ENCODE data around the gene MN1.

The MN1 gene

GRCh38 chr22:27752771-27753170, 48.8 kb downstream of the MN1 start:
- no peak for DNase-seq (ENCODE audit: low read depth)
- no peak overlapping the region for H3K4me3 ChIP-seq (ENCODE audit: low read depth, low read length)
- TF ChIP-seq, protein P1, sequence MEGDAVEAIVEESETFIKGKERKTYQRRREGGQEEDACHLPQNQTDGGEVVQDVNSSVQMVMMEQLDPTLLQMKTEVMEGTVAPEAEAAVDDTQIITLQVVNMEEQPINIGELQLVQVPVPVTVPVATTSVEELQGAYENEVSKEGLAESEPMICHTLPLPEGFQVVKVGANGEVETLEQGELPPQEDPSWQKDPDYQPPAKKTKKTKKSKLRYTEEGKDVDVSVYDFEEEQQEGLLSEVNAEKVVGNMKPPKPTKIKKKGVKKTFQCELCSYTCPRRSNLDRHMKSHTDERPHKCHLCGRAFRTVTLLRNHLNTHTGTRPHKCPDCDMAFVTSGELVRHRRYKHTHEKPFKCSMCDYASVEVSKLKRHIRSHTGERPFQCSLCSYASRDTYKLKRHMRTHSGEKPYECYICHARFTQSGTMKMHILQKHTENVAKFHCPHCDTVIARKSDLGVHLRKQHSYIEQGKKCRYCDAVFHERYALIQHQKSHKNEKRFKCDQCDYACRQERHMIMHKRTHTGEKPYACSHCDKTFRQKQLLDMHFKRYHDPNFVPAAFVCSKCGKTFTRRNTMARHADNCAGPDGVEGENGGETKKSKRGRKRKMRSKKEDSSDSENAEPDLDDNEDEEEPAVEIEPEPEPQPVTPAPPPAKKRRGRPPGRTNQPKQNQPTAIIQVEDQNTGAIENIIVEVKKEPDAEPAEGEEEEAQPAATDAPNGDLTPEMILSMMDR (IDR thresholded peaks at IDR 0.05; ENCODE audit: low read depth, low read length, missing control alignments), result no peak

DNA sequence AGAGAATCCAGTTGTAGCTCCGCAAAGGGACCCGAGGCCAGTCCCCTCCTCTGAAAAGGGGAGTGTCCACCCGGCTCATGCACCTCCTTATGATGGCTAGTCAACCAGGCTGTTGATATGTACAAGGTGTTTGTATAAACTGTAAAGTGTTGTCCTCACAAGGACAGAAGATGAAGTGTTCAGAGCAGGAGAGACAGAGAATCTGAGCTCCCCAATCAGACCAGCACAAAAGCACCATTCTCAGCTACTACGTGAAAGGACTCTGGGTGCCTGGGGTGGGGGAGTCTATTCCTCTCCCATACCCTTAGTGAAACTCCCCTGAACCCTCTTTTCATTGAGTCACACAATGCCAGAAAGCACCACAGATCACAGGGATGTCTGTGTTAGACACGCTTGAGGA, 49.4 kb downstream of the MN1 start:
- TF ChIP-seq, protein P1 (IDR thresholded peaks at IDR 0.05; ENCODE audit: low read depth, low read length, missing control alignments), result no peak
- H3K4me3 ChIP-seq (ENCODE audit: low read depth, low read length), result no peak overlapping the region
- no peak for DNase-seq (ENCODE audit: low read depth)

DNA sequence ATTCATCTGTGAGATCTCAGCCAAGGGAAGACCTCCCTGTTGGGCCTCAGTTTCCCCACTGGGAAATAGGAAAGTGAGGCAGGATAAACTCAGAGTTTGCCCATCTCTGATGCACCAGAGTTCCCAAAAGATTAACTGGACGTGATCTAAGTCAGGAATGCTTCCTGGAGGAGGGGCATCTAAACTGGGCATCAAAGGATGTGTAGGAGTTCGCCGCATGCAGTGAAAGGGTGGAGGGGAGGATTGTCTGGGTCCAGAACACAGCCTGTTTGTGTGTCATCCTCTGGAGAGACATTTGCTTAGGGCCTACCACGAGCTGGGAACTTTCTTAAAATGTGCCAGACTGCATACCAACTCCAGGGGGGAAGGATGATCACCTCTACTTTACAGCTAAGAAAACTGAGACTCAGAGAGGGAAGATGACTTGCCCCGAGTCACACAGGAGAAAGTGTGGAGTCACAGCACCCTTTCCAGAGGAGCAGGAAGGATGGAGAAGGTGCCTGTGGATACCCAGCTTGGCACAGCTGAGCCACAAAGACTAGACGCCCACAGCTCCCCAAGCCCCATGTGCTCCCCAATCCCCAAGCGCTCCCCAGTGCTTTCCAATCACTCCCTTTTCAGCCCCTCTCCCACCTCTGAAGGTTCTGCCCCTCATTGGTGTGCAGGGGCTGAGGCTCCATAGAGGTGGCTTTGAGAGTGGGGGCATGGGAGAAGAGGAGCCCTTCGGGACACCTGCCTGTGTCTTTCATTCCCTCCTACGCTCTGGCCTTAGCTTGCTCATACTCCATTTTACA, 50.1 kb downstream of the MN1 start:
- TF ChIP-seq, protein P1 (IDR thresholded peaks at IDR 0.05; ENCODE audit: low read depth, low read length, missing control alignments), result no peak
- DNase-seq (ENCODE audit: low read depth), result no peak
- no peak overlapping the region for H3K4me3 ChIP-seq (ENCODE audit: low read depth, low read length)

DNA sequence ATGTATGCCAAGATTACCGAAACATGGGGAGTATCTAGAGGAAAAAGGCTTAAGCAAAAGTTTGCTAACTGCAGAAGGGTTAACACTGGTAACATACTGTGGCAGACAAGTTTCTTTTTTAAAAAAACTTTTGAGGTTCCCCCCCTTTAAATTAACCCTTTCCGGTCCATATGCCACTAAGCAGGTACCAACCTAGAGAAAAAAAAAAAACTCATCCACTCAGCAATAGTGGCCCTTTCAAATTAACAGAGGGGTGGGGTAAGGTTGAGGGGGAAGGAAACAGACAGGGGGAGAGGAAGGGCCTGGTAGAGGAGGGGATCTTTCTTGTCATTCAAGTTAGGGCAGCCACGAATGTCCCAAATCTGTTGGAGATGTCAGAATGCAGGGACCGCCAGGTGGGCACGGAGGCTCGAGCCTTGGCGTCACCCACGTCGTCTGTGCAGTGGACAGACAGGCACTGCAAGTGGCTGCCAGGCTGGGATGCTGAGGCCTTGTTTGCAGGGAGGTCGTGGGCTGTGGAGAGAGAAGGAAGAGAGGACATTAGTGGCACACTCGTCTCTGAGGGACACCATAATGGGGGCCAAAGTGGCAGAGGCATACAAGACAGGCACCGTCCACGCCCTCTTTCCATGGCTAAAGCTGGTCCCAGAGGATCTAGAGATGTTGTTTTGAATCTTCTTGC, 50.8 kb downstream of the MN1 start:
- TF ChIP-seq, protein P1 (IDR thresholded peaks at IDR 0.05; ENCODE audit: low read depth, low read length, missing control alignments), result no peak
- H3K4me3 ChIP-seq (ENCODE audit: low read depth, low read length), result no peak overlapping the region
- DNase-seq (ENCODE audit: low read depth), result no peak

DNA sequence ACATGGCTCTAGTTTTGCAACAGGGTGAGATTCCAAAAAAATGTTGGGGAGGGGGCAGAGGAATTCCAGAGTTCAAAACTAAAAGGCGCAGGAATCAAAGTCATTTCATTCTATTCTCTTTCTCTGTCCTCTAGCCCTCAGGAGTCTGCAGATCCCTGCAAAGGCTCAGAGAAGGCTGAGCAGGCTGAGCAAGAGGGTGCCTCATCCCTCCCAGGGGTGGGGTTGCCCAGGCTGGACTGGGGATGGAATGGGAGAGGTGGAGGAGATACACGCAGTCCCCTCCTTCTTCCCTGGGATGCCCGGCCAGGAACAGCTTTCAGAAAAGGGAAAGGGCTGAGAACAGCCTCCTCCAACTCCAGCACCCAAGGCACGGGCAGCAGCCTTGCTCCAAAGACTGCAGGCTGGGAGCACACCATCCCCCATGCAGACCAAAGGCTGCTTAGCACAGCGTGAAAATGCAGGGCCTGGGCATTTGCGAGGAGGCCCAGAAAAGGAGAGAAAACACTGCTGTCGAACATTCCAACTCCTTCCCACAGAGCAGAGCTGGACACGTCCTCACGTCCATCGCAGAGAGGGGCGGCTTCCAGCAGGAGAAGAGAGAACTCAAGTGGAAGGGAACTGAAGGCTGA, 51.8 kb downstream of the MN1 start:
- TF ChIP-seq, protein P1 (IDR thresholded peaks at IDR 0.05; ENCODE audit: low read depth, low read length, missing control alignments), result no peak
- DNase-seq (ENCODE audit: low read depth), result no peak
- no peak overlapping the region for H3K4me3 ChIP-seq (ENCODE audit: low read depth, low read length)

GRCh38 chr22:27748751-27749191, 52.8 kb downstream of the MN1 start:
- H3K4me3 ChIP-seq (ENCODE audit: low read depth, low read length), result no peak overlapping the region
- DNase-seq (ENCODE audit: low read depth), result no peak
- TF ChIP-seq, protein P1 (IDR thresholded peaks at IDR 0.05; ENCODE audit: low read depth, low read length, missing control alignments), result no peak

Data from GM12864 (cell line).